HG02884 (cell line): ENCODE results near the gene SERTAD1.
"Not testable (repeated sequence)": the region's sequence is repeated elsewhere in the genome, so short reads cannot be mapped to it uniquely, and the experiment has no call there.

Experiments used
- ATAC-seq: cut with Tn5 transposase; IDR thresholded peaks from one replicate; pipeline ENCODE4 v1.9.1; 2021; ENCODE audit warnings: mild to moderate bottlenecking, moderate library complexity; ENCODE audit not compliant: unreplicated experiment

Gene SERTAD1

DNA sequence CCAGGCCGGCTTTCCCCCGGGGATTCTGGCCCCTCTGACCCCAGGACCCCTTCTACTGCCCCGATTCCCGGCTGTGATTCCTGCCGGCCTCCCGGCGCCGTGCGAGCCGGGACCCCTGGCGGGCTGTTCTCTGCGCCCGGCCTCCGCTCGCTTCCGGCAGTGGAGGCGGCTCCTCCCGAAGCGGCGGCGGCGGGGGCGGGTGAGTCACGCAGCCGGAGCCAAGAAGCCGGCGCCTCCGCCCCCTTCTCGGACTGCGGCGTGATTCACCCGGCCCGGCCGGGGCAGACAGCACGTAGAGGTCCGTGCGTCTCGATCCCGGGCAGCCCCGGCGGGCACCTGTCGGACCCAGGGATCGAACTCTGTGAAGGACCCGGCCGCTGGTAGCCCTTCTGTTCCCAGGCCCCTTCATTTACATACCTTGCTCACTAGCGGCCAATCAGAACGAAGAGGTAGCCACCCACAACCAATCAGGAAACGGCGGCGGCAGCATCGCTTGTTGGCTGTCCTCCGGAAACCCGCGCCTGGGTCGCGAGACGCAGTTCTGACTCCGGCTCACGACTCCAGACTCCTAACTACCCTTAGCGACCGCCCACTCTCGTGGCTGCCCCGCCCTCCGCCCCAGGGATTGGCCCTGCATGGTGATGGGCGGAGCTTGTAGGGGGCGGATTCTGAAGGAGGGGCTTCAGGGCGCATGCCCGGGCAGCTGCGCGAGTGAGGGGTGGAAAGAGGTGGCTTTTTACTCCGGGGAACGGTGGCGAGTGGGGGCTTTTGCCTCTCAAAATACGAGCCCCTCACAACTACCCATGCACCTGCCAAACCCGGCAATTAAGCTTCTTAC lies at the start of gene SERTAD1:
Gene SERTAD1, minus strand, starts transcription at position 543 of the 838 bp plus-strand sequence. CDS start 2,446 bp downstream, outside the sequence.
- peak; percentile 76 for ATAC-seq

- ATAC-seq, result no peak
Measured at GRCh38 chr19:40474737-40475136, 48.9 kb upstream of the SERTAD1 start.

DNA sequence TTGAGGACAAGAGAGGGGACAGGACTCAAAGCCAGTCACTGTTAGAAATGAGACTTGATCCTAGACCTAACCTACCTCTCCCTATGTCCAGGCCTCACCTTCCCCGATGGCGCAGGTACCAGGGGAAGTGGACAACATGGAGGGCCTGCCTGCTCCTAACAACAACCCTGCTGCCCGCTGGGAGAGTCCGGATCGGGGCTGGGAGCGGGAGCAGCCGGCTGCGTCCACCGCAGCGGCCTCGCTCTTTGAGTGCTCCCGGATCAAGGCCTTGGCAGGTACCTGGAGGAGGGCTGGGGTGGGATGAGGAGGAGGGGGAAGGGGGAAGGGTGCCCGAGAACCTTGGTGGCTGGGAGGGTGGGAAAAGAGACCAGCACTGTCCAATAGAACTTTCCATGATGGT lies 46.7 kb upstream of the SERTAD1 start:
- no peak for ATAC-seq

GRCh38 chr19:40471111-40471510 lies 45.3 kb upstream of the SERTAD1 start:
- ATAC-seq, result no peak

- no peak for ATAC-seq
Measured at GRCh38 chr19:40469011-40469410, 43.2 kb upstream of the SERTAD1 start.

GRCh38 chr19:40466985-40467734 lies 41.4 kb upstream of the SERTAD1 start, which contains the start of gene SPTBN4:
Gene SPTBN4, plus strand, starts transcription at chr19:40467001. Its CDS starts 5,621 bp downstream, at chr19:40472622.
- no peak for ATAC-seq

- ATAC-seq, result peak; percentile 21
Measured at GRCh38 chr19:40466219-40466984, 40.6 kb upstream of the SERTAD1 start.

- ATAC-seq, result peak; percentile 82
Measured at GRCh38 chr19:40465557-40466218, 39.9 kb upstream of the SERTAD1 start, which contains the start of gene BLVRB. Gene BLVRB, minus strand, starts transcription at chr19:40465745. Its CDS starts 57 bp downstream, at chr19:40465688.

DNA sequence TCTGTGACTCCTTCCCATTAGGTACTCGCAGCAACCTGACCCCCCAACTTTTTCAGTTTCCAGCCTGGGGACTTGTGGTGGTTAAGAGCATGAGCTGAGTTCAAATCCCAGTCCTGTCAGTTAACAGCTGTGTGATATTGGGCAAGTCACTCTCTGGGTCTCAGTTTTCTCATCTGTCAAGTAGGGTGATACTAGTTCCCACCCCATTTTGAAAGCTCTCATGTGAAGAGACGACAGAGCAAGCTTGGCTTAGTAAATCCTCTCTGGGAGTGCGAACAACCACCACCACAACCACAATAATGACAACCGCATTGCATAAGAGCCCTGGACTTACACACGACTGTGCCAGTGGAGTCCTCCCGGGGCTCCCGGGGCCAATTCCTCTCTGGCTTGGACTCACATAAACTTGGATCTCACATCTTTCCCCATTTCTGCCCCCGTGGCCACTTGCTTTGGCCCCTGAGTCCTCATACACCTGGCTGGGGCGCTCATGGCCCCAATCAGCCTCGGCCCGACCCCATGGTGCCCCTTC lies 39.3 kb upstream of the SERTAD1 start:
- ATAC-seq, result no peak

DNA sequence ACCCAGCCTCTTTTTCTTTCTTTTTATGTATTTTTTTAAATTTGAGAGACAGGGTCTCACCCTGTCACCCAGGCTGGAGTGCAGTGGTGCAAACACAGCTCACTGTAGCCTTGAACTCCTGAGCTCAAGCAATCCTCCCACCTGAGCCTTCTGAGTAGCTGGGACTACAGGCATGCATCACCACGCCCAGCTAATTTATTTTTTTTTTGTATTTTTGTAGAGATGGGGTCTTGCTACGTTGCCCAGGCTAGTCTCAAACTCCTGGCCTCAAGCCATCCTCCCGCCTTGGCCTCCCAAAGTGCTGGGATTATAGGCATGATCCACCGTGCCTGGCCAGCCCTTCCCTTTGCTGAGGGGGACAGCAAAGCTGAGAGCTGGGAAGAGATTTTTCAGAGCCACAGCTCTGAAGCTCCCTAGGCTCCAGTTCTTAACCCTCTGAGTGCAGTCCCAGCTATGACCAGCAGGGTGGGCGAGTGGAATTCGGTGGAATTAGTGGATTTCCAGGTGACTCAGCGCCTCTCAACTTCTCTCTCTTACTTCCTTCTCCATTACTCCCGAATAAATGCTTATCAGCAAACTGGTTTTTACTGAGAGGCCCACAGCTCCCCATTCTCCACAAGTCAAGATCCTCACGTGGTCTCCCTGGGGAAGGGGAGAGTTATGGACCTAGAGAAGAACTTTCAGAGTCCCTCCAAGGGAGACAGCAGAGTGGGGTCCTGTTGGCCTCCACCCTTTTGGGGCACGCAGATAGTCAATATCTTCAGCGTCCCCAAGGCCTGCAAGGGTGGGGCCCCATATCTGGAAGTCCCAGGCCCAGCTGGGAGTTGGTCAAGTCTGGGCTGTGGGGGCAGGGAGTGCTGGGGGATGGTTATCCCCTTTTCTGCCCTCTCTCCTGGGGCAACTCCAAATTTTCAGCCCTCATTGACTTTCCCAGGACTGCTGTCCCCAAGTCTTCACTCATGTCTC lies 38.5 kb upstream of the SERTAD1 start:
- no peak for ATAC-seq

DNA sequence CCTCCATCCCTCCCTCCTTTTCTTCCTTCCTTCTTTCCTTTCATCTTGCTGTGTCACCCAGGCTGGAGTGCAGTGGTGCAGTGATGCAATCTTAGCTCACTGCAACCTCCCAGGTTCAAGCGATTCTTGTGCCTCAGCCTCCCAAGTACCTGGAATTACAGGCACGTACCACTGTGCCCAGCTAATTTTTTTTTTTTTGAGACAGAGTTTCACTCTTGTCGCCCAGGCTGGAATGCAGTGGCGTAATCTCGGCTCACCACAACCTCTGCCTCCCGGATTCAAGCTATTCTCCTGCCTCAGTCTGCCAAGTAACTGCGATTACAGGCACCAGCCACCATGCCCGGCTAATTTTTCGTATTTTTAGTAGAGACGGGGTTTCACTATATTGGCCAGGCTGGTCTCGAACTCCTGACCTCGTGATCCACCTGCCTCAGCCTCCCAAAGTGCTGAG lies 37.8 kb upstream of the SERTAD1 start:
- not testable (repeated sequence) for ATAC-seq

- no peak for ATAC-seq
Measured at GRCh38 chr19:40461669-40462221, 36.0 kb upstream of the SERTAD1 start.

DNA sequence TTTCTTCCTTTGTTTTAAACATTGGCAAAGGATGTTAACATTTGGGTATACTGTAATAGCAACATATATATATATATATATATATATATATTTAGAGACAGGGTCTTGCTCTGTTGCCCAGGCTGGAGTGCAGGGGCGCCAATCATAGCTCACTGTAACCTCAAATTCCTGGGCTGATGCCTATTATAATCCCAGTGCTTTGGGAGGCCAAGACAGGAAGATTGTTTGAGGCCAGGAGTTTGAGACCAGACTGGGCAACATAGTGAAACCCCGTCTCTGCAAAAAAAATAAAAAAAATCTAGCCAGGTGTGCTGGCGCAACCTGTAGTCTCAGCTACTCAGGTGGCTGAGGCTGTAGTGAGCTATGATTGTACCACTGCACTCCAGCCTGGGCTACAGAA lies 34.4 kb upstream of the SERTAD1 start:
- no peak for ATAC-seq

DNA sequence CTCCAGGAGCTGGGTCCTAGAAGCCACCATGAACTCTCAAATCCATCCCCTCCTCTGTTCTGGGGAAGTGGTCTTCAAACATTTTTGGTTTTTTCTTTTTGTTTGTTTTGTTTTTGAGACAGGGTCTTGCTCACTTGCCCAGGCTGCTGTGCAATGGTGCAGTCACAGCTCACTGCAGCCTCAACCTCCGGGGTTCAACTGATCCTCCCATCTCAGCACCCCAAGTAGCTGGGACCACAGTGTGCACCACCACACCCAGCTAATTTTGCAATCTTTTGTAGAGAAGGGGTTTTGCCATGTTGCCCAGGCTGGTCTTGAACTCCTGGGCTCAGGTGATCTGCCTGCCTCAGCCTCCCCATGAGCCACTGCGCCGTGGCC lies 32.8 kb upstream of the SERTAD1 start:
- no peak for ATAC-seq

GRCh38 chr19:40457953-40458596 lies 32.3 kb upstream of the SERTAD1 start:
- ATAC-seq, result no peak

DNA sequence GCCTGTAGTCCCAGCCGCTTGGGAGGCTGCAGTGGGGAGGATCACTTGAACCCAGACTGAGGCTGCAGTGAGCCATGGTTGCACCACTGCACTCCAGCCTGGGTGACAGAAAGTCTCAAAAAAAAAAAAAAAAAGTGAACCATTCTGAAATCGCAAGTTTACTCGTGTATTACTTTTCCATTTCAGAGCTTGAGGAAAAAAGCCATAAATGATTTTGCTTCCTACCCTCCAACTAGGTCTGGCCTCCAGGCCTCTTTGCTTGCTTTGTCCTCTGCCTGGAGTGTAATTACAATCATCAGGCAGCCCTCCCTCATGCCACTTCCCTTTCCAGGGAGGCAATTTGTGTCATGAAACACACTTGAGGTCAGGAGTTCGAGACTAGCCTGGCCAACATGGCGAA lies 31.3 kb upstream of the SERTAD1 start:
- ATAC-seq, result no peak

DNA sequence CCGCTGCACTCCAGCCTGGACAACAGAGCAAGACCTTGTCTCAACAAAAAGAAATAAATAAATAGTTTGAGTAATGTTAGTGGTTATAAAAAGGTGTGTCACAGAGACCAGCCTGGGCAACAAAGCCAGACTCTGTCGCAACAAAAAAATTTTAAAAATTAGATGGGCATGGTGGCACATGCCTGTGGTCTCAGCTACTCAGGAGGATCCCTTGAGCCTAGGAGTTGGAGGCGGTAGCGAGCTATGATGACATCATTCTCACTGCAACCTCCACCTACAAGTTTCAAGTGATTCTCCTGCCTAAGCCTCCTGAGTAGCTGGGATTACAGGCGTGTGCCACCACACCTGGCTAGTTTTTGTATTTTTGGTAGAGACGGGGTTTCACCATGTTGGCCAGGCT lies 28.2 kb upstream of the SERTAD1 start:
- ATAC-seq, result not testable (repeated sequence)

- ATAC-seq, result no peak
Measured at GRCh38 chr19:40453151-40453735, 27.5 kb upstream of the SERTAD1 start.
